H1 (cell line): ENCODE results near the gene PEX16. TPM values are rescaled to one million over a fixed set of nuclear protein-coding genes. Genes with fewer than 3 reads are reported as not detected.

ENCODE experiments used
- CBX8 ChIP-seq: fragments of 300-800, 300-1000 bp; sonication (generic); IDR thresholded peaks from 2 replicates; pipeline ENCODE4 v1.7.1; 2016; ENCODE audit warnings: low read depth, low read length, borderline replicate concordance
- CEBPB ChIP-seq: IDR thresholded peaks from 2 replicates; pipeline ENCODE4 v1.6.1; 2012; ENCODE audit warnings: low read depth, low read length
- CREB1 ChIP-seq: IDR thresholded peaks from 2 replicates; pipeline ENCODE4 v1.6.1; 2012; ENCODE audit warnings: inconsistent platforms
- EZH2 ChIP-seq: fragments of 200-600 bp; sonication (generic); IDR thresholded peaks from 2 replicates; pipeline ENCODE4 v1.7.1; 2012; ENCODE audit warnings: low read depth, mild to moderate bottlenecking, moderate library complexity, low read length, inconsistent platforms; ENCODE audit not compliant: severe bottlenecking
- FOSL1 ChIP-seq: IDR thresholded peaks from 2 replicates; pipeline ENCODE4 v1.6.1; 2011; ENCODE audit warnings: mild to moderate bottlenecking, low read depth, low read length, moderate library complexity; ENCODE audit not compliant: insufficient read depth
- GTF2F1 ChIP-seq: IDR thresholded peaks from 2 replicates; pipeline ENCODE4 v1.6.1; 2012; ENCODE audit warnings: low read depth, low read length, improper control_type of control experiment, borderline replicate concordance
- HDAC6 ChIP-seq: IDR thresholded peaks from one replicate; pipeline ENCODE4 v1.7.1; 2012; ENCODE audit warnings: low read depth, mild to moderate bottlenecking, inconsistent platforms, low read length, moderate library complexity
- JUND ChIP-seq: IDR thresholded peaks from 2 replicates; pipeline ENCODE4 v1.6.1; 2011; ENCODE audit warnings: mild to moderate bottlenecking, improper control_type of control experiment, low read length
- KDM5A ChIP-seq: fragments of 200-600 bp; IDR thresholded peaks from 2 replicates; pipeline ENCODE4 v1.7.1; 2012; ENCODE audit warnings: mild to moderate bottlenecking, low read length, inconsistent platforms, mixed read lengths
- MAX ChIP-seq: IDR thresholded peaks from 2 replicates; pipeline ENCODE4 v1.6.1; 2012; ENCODE audit warnings: inconsistent platforms
- NANOG ChIP-seq: IDR thresholded peaks from 2 replicates; pipeline ENCODE4 v1.6.1; 2011; ENCODE audit warnings: low read length, low read depth, mild to moderate bottlenecking, inconsistent platforms; ENCODE audit not compliant: insufficient read depth, poor library complexity, severe bottlenecking
- PHF8 ChIP-seq: fragments of 200-600 bp; sonication (generic); conservative IDR thresholded peaks from 2 replicates; pipeline ENCODE4 v1.7.1; 2012; ENCODE audit warnings: low read depth, mild to moderate bottlenecking, inconsistent platforms, low read length, moderate library complexity
- POLR2AphosphoS5 ChIP-seq: IDR thresholded peaks from 2 replicates; pipeline ENCODE4 v1.6.1; 2011; ENCODE audit warnings: low read depth, low read length
- RAD21 ChIP-seq, 2 experiments: IDR thresholded peaks in 1 of 2; conservative IDR thresholded peaks in 1 of 2; 2 replicates each; pipeline ENCODE4 v1.6.1; 2011; ENCODE audit warnings: low read depth in 2 of 2, low read length in 2 of 2, improper control_type of control experiment in 1 of 2, inconsistent platforms in 1 of 2, mild to moderate bottlenecking in 1 of 2, moderate library complexity in 1 of 2
- RNF2 ChIP-seq: fragments of 200-900, 300-1000 bp; sonication (generic); IDR thresholded peaks from 2 replicates; pipeline ENCODE4 v1.7.1; 2016; ENCODE audit warnings: borderline replicate concordance, low read depth, mild to moderate bottlenecking, antibody characterized with exemption, low read length; ENCODE audit not compliant: poor library complexity, severe bottlenecking; ENCODE audit errors: missing control alignments
- SIX5 ChIP-seq: IDR thresholded peaks from 2 replicates; pipeline ENCODE4 v1.6.1; 2011; ENCODE audit warnings: mild to moderate bottlenecking, low read depth, low read length
- SP1 ChIP-seq: IDR thresholded peaks from 2 replicates; pipeline ENCODE4 v1.6.1; 2011; ENCODE audit warnings: low read depth, low read length
- SP2 ChIP-seq: IDR thresholded peaks from 2 replicates; pipeline ENCODE4 v1.6.1; 2012; ENCODE audit warnings: mild to moderate bottlenecking, low read length, inconsistent platforms
- SRF ChIP-seq: IDR thresholded peaks from 2 replicates; pipeline ENCODE4 v1.6.1; 2011; ENCODE audit warnings: mild to moderate bottlenecking, low read depth, low read length, moderate library complexity
- TAF1 ChIP-seq: IDR thresholded peaks from 2 replicates; pipeline ENCODE4 v1.6.1; 2011; ENCODE audit warnings: mild to moderate bottlenecking, low read depth, low read length
- TAF7 ChIP-seq: optimal IDR thresholded peaks from 2 replicates; pipeline ENCODE3; 2011; ENCODE audit warnings: low read depth, mild to moderate bottlenecking, inconsistent platforms, low read length, moderate library complexity, borderline replicate concordance
- ZNF274 ChIP-seq: IDR thresholded peaks from 2 replicates; pipeline ENCODE4 v1.7.0; 2012; ENCODE audit warnings: low read length, borderline replicate concordance; ENCODE audit errors: extremely low read depth
- polyA plus RNA-seq, 7 experiments: library from polyadenylated mRNA; depleted of rRNA in 3 of 7; stranded (reverse) in 5 of 7; unstranded in 2 of 7; fragments of >200 nt in 5 of 7; fragments of 200-250 nt in 2 of 7; gene quantifications; 1 replicate in 5 of 7; 2 replicates in 1 of 7; 4 replicates in 1 of 7; pipeline versions ENCODE4 v1.2.1 to v1.2.3, GENCODE V29; 2011 to 2013; ENCODE audit warnings: missing spikeins in 2 of 7, mixed read lengths in 2 of 7
- total RNA-seq: library from RNA; stranded (reverse); fragmentation: NEBNext Ultra II Directional; extraction: Animal tissue kit (Norgen Biotek cat#: 25700); gene quantifications from 2 replicates; pipeline ENCODE4 v1.2.1, GENCODE V29; 2021
- TF ChIP-seq, protein P1 (sequence below): IDR thresholded peaks from 2 replicates; pipeline ENCODE4 v1.6.1; 2012; ENCODE audit warnings: inconsistent platforms

PEX16 gene
- total and polyA plus RNA-seq, 2 of the 8 experiments (the other 6 are each of a cell fraction or from before 2014, with no cell fraction given): 29.2 to 36.0 TPM

DNA sequence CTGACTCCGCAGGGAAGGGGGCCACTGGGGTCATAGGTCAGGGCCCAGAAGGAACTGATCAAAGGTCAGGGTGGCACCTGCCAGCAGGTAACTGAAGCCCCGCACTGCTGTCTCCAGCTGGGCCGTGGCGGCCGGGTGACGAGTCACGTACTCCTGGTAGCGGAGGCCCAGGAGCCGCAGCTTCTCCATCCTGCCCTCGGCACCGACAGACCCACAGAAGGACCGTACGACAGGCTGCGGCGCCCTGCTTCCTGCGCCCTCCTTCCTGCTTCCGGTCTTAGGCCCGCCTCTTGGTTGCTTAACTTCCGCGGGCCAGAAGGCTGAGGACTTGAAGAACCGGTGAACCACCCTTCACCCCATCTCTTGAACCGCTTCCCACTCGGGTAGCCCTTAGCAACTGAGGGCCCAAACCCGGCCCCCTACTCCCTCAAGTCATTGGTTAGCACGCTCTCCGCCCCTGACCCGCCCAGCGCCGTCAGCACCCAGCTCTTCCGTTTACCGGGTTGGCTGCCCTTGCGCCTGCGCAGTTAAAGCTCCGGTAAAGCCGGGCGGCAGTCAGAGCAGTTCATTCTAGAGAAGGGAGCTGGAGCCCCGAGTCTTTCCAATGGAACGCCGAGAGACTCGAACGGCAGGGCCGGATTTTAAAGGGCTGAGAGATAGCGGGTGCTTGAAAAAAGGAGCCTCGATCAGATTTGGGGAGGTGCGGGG lies at the start of gene PEX16 (continued):
- TF ChIP-seq SRF (peak; percentile 95), SP2 (no peak; the same call in 1 of the 2 replicates), ZNF274 (no peak), JUND (0 out of 2 replicates have a peak, but pooled peaks have one; percentile 14), NANOG (no peak), TAF1 (0 out of 2 replicates have a peak, but pooled peaks have one; percentile 54), HDAC6 (no peak), TAF7 (peak; percentile 82), SP1 (peak; percentile 62), EZH2 (no peak), PHF8 (peak; percentile 56), POLR2AphosphoS5 (peak; percentile 32; the same call in 1 of the 2 replicates), RNF2 (no peak), SIX5 (no peak), CEBPB (peak; percentile 98), GTF2F1 (no peak), KDM5A (no peak; the same call in 1 of the 2 replicates), MAX (0 out of 2 replicates have a peak, but pooled peaks have one; percentile 28), CBX8 (no peak), FOSL1 (no peak), RAD21 (IDR thresholded peaks at IDR 0.05 in 1 of 2, conservative IDR thresholded peaks at IDR 0.05 in 1 of 2; ENCODE audit: low read depth in 2 of 2, low read length in 2 of 2) (no peak), CREB1 (peak; percentile 9; the same call in 1 of the 2 replicates)
- TF ChIP-seq, protein P1, sequence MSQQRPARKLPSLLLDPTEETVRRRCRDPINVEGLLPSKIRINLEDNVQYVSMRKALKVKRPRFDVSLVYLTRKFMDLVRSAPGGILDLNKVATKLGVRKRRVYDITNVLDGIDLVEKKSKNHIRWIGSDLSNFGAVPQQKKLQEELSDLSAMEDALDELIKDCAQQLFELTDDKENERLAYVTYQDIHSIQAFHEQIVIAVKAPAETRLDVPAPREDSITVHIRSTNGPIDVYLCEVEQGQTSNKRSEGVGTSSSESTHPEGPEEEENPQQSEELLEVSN: no peak
